Left lung (tissue), 10 donors: ENCODE measurements around the gene TMEM256. TPM values are rescaled to one million over a fixed set of nuclear protein-coding genes. Genes with fewer than 3 reads are reported as not detected.

Experiments used
- ATAC-seq: fragments of 200-7000 bp; cut with Tn5 transposase; one replicate; pipeline ENCODE4 v1.9.1; 2020; ENCODE audit warnings: moderate library complexity
- DNase-seq, 4 donors: peaks; one replicate each; pipeline ENCODE4 v3.0.0-alpha.2; 2013 to 2020
- H3K27ac ChIP-seq, 2 donors: fragments of 200-600 bp; sonication (generic) in 1 of 2; one replicate each; pipeline versions ENCODE4 v1.5.0 to v1.8.0; 2020 to 2021
- H3K27me3 ChIP-seq, 2 donors: fragments of 200-600 bp; sonication (generic) in 1 of 2; one replicate each; pipeline versions ENCODE4 v1.5.0 to v1.8.0; 2020 to 2021
- H3K36me3 ChIP-seq, 2 donors: fragments of 200-600 bp; sonication (generic) in 1 of 2; one replicate each; pipeline versions ENCODE4 v1.5.0 to v1.8.0; 2020 to 2021
- H3K4me1 ChIP-seq, 2 donors: fragments of 200-600 bp; one replicate each; pipeline ENCODE4 v1.8.0; 2021
- H3K4me3 ChIP-seq, 2 donors: fragments of 200-600 bp; sonication (generic) in 1 of 2; one replicate each; pipeline versions ENCODE4 v1.5.0 to v1.8.0; 2020 to 2021; ENCODE audit warnings: mild to moderate bottlenecking in 1 of 2
- H3K9me3 ChIP-seq, 2 donors: fragments of 200-600 bp; sonication (generic) in 1 of 2; one replicate each; pipeline versions ENCODE4 v1.5.0 to v1.8.0; 2020 to 2021
- CTCF ChIP-seq, 2 donors: fragments of 200-600 bp; sonication (generic) in 1 of 2; IDR thresholded peaks; one replicate each; pipeline versions ENCODE4 v1.5.0 to v1.8.0; 2021; ENCODE audit warnings: antibody characterized with exemption in 2 of 2
- intact Hi-C, 2 donors: fragments of 100-400 bp; cut with DNase I; formaldehyde crosslinking; loops; one replicate each; pipeline versions ENCODE4 v1.11.2 to v1.14.2; 2022
- polyA plus RNA-seq, 6 donors: library from polyadenylated mRNA; unstranded; fragments of 120-200 nt; gene quantifications; one replicate each; pipeline ENCODE4 v1.2.1, GENCODE V29; 2013; ENCODE audit not compliant: insufficient read length in 6 of 6
- total RNA-seq, 2 donors: library from RNA; stranded (reverse); fragmentation: NEBNext Ultra II Directional; extraction: Animal tissue kit (Norgen Biotek cat#: 25700); gene quantifications; one replicate each; pipeline ENCODE4 v1.2.1, GENCODE V29; 2021
- donor health status: DM: no; HTN: yes; CAD: no.
- donor health status: DM: no; HTN: no; CAD: no.

TMEM256 gene
- total and polyA plus RNA-seq, 8 donors: 50.7 to 75.7 (median 71.5) TPM

- Histone ChIP-seq H3K27ac (no peak overlapping the region), H3K9me3 (no peaks in the 10 kb centered on the region), H3K36me3 (no peaks in the 10 kb centered on the region), H3K4me1 (peaks cover 7 to 26% of the 10 kb centered on the region in 2 donors), H3K4me3 (no peak overlapping the region), H3K27me3 (peaks cover 0 to 37% of the 10 kb centered on the region in 2 donors)
- no peak for TF ChIP-seq CTCF (IDR thresholded peaks at IDR 0.05)
- no peak for DNase-seq
- ATAC-seq: no peak
- intact Hi-C loops: no loop called here
These were observed 2.4 kb upstream of the TMEM256 start for GRCh38 chr17:7406235-7406825.

- intact Hi-C loops: no loop called here
- ATAC-seq (no peak), DNase-seq (peak in 1 of 4 donors; percentile 22)
- H3K27ac ChIP-seq: peak overlapping the region; percentile 87
- no peaks in the 10 kb centered on the region for H3K36me3 ChIP-seq
- TF ChIP-seq CTCF (IDR thresholded peaks at IDR 0.05): no peak
- no peaks in the 10 kb centered on the region for H3K9me3 ChIP-seq
- peak overlapping the region; percentile 59 to 61 for H3K4me3 ChIP-seq
- peaks cover 0 to 37% of the 10 kb centered on the region in 2 donors for H3K27me3 ChIP-seq
- H3K4me1 ChIP-seq: peaks cover 7 to 26% of the 10 kb centered on the region in 2 donors
These were observed 1.7 kb upstream of the TMEM256 start for GRCh38 chr17:7405350-7406234.

- Histone ChIP-seq H3K27ac (peak overlapping the region; percentile 87), H3K27me3 (peaks cover 0 to 37% of the 10 kb centered on the region in 2 donors), H3K4me3 (peak overlapping the region; percentile 59 to 61), H3K4me1 (peaks cover 7 to 26% of the 10 kb centered on the region in 2 donors), H3K9me3 (no peaks in the 10 kb centered on the region), H3K36me3 (no peaks in the 10 kb centered on the region)
- peak in 1 of 4 donors; percentile 88 for DNase-seq
- TF ChIP-seq CTCF (IDR thresholded peaks at IDR 0.05): no peak
- ATAC-seq: peak; percentile 53
- intact Hi-C loops: no loop called here
These were observed 946 bp upstream of the TMEM256 start for GRCh38 chr17:7404737-7405349.

GRCh38 chr17:7403727-7403976 lies 245 bp downstream of the TMEM256 start:
- no peaks in the 10 kb centered on the region for H3K9me3 ChIP-seq
- H3K4me3 ChIP-seq: peak overlapping the region; percentile 57 to 59
- peaks cover 7 to 26% of the 10 kb centered on the region in 2 donors for H3K4me1 ChIP-seq
- H3K27me3 ChIP-seq: peaks cover 0 to 34% of the 10 kb centered on the region in 2 donors
- DNase-seq: no peak
- peak overlapping the region; percentile 87 for H3K27ac ChIP-seq
- no peaks in the 10 kb centered on the region for H3K36me3 ChIP-seq
- TF ChIP-seq CTCF (IDR thresholded peaks at IDR 0.05): no peak
- ATAC-seq: peak; percentile 55
- intact Hi-C loops: no loop called here
